HEK293 (cell line): ENCODE data around the gene COL5A3.

Source experiments
- CTCF ChIP-seq: fragments of 450-650 bp; formaldehyde crosslinking; IDR thresholded peaks from 2 replicates; pipeline ENCODE4 v1.5.1; 2016; ENCODE audit warnings: missing biosample characterization, missing genetic modification characterization
- KLF17 ChIP-seq: fragments of 450-650 bp; formaldehyde crosslinking; IDR thresholded peaks from 2 replicates; pipeline ENCODE4 v1.5.1; 2016; ENCODE audit warnings: missing biosample characterization, missing genetic modification characterization
- PBX3 ChIP-seq: sonication (generic); formaldehyde crosslinking; IDR thresholded peaks from 2 replicates; pipeline ENCODE4 v1.8.1; 2022; ENCODE audit warnings: mild to moderate bottlenecking, moderate library complexity, missing genetic modification reagents
- REST ChIP-seq: fragments of 450-650 bp; formaldehyde crosslinking; IDR thresholded peaks from 2 replicates; pipeline ENCODE4 v1.5.1; 2016; ENCODE audit warnings: missing biosample characterization, missing genetic modification characterization
- ZNF19 ChIP-seq: fragments of 450-650 bp; formaldehyde crosslinking; IDR thresholded peaks from 2 replicates; pipeline ENCODE4; 2016; ENCODE audit warnings: missing biosample characterization, missing genetic modification characterization, low read depth
- ZNF24 ChIP-seq: fragments of 450-650 bp; formaldehyde crosslinking; IDR thresholded peaks from 2 replicates; pipeline ENCODE4 v1.5.1; 2016; ENCODE audit warnings: missing biosample characterization, missing genetic modification characterization
- ZNF274 ChIP-seq, 2 experiments: fragments of 200-500 bp in 1 of 2; fragments of 450-650 bp in 1 of 2; sonication (Bioruptor generic) in 1 of 2; formaldehyde crosslinking in 1 of 2; IDR thresholded peaks; 2 replicates each; pipeline versions ENCODE4 v1.5.1 to v1.6.1; 2014 to 2016; ENCODE audit warnings: borderline replicate concordance in 1 of 2, inconsistent platforms in 1 of 2, low read length in 1 of 2, missing biosample characterization in 1 of 2, missing genetic modification characterization in 1 of 2
- ZXDB ChIP-seq: fragments of 450-650 bp; formaldehyde crosslinking; IDR thresholded peaks from 2 replicates; pipeline ENCODE4 v1.5.1; 2016; ENCODE audit warnings: missing biosample characterization, missing genetic modification characterization

- TF ChIP-seq PBX3 (CRISPR knock-in tag) (no peak), REST (tag by site-specific recombination) (no peak), CTCF (tag by site-specific recombination) (no peak), ZNF24 (tag by site-specific recombination) (no peak), ZNF274 (IDR thresholded peaks at IDR 0.05; ENCODE audit: low read length) (no peak), ZNF274 (tag by site-specific recombination; IDR thresholded peaks at IDR 0.05; ENCODE audit: borderline replicate concordance) (no peak), KLF17 (tag by site-specific recombination) (no peak), ZNF19 (tag by site-specific recombination) (no peak), ZXDB (tag by site-specific recombination) (no peak)
These were observed 51.9 kb downstream of the COL5A3 start for GRCh38 chr19:9958379-9958821.
